ENCODE results near the gene CCDC188. TPM values are rescaled to one million over a fixed set of nuclear protein-coding genes. Genes with fewer than 3 reads are reported as not detected.

The CCDC188 gene
- 1.6 TPM for total RNA-seq
- long read RNA-seq = 0 reads

- ATAC-seq = no peak
- Histone ChIP-seq H3K36me3 (no peaks in the 10 kb centered on the region), H3K9me3 (no peaks in the 10 kb centered on the region), H3K4me1 (no peaks in the 10 kb centered on the region), H3K4me3 (no peak within 1 kb of the TSS), H3K27ac (no peak within 1 kb of the TSS), H3K27me3 (no peaks in the 10 kb centered on the region)
- no peak for TF ChIP-seq CTCF (IDR thresholded peaks at IDR 0.05)
- DNase-seq = no peak
- intact Hi-C loops (cut with DNase I) = no loop called here
Measured at GRCh38 chr22:20150381-20151275, at the start of gene CCDC188. TSS of gene CCDC188 (minus strand) at chr22:20151055. CDS start at chr22:20150986, 69 bp downstream.

GRCh38 chr22:20199906-20200305 is 49.1 kb upstream of the CCDC188 start:
- no peaks in the 10 kb centered on the region for H3K9me3 ChIP-seq
- TF ChIP-seq CTCF (IDR thresholded peaks at IDR 0.05) = no peak
- no peak for ATAC-seq
- no peak for DNase-seq
- H3K27me3 ChIP-seq = no peaks in the 10 kb centered on the region
- no peak overlapping the region for H3K4me3 ChIP-seq
- intact Hi-C loops (cut with DNase I) = no loop called here
- H3K36me3 ChIP-seq = no peaks in the 10 kb centered on the region
- no peak overlapping the region for H3K27ac ChIP-seq
- peaks cover 20% of the 10 kb centered on the region for H3K4me1 ChIP-seq

GRCh38 chr22:20199413-20199842 is 48.6 kb upstream of the CCDC188 start:
- Histone ChIP-seq H3K27me3 (no peaks in the 10 kb centered on the region), H3K4me1 (peaks cover 15% of the 10 kb centered on the region), H3K9me3 (no peaks in the 10 kb centered on the region), H3K27ac (no peak overlapping the region), H3K36me3 (no peaks in the 10 kb centered on the region), H3K4me3 (no peak overlapping the region)
- DNase-seq (no peak), ATAC-seq (no peak)
- TF ChIP-seq CTCF (IDR thresholded peaks at IDR 0.05) = no peak
- intact Hi-C loops (cut with DNase I) = no loop called here

GRCh38 chr22:20198557-20199319 is 47.9 kb upstream of the CCDC188 start:
- Histone ChIP-seq H3K9me3 (no peaks in the 10 kb centered on the region), H3K27ac (no peak overlapping the region), H3K36me3 (no peaks in the 10 kb centered on the region), H3K4me3 (no peak overlapping the region), H3K4me1 (peaks cover 8% of the 10 kb centered on the region), H3K27me3 (no peaks in the 10 kb centered on the region)
- ATAC-seq (no peak), DNase-seq (no peak)
- intact Hi-C loops (cut with DNase I) = no loop called here
- TF ChIP-seq CTCF (IDR thresholded peaks at IDR 0.05) = no peak

GRCh38 chr22:20197407-20198030 is 46.7 kb upstream of the CCDC188 start:
- Histone ChIP-seq H3K9me3 (no peaks in the 10 kb centered on the region), H3K4me1 (no peaks in the 10 kb centered on the region), H3K36me3 (no peaks in the 10 kb centered on the region), H3K4me3 (no peak overlapping the region), H3K27me3 (no peaks in the 10 kb centered on the region), H3K27ac (no peak overlapping the region)
- no peak for TF ChIP-seq CTCF (IDR thresholded peaks at IDR 0.05)
- no peak for ATAC-seq
- DNase-seq = no peak
- intact Hi-C loops (cut with DNase I) = no loop called here
